ENCODE results near the gene ZNF135.

ZNF135 gene

DNA sequence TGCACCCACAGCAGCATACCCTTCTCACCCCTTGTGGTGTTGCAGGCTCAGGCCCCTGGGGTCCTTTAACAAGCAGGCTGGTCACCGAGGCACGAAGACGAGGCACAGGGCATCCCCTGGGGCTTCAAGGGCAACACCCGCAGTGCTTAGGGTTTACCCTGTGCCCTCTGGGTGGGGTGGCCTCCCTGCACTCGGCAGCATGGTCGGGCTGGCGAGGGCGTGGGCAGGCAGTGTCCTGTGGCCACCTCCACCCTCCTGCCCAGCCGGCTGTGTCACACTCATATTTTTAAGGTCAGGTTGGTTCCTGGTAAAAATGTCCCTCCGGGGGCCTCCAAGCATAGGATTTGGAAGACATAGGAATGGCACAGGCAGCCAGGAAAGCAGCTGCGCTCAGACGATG is 11.4 kb upstream of the ZNF135 start:
- no peak for DNase-seq (ENCODE audit: low read depth)

DNA sequence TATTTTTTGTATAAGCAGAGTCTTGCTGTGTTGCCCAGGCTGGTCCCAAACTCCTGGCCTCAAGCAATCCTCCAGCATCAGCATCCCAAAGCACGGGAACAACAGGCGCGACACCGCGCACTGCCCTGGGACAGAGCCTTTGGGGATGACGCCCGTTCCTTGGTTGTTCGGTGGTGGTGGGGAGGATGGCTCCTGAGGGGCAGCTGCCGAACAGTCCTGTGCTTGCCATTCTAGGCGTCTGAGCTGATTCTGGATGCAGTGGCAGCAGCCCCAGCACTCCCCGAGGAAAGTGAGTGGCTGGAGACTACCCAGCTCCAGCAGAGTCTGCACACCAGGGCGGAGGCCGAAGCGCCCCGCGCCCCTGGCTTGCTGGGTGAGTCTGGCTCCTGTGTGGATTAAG is 6.8 kb upstream of the ZNF135 start:
- DNase-seq (ENCODE audit: low read depth), result no peak

DNA sequence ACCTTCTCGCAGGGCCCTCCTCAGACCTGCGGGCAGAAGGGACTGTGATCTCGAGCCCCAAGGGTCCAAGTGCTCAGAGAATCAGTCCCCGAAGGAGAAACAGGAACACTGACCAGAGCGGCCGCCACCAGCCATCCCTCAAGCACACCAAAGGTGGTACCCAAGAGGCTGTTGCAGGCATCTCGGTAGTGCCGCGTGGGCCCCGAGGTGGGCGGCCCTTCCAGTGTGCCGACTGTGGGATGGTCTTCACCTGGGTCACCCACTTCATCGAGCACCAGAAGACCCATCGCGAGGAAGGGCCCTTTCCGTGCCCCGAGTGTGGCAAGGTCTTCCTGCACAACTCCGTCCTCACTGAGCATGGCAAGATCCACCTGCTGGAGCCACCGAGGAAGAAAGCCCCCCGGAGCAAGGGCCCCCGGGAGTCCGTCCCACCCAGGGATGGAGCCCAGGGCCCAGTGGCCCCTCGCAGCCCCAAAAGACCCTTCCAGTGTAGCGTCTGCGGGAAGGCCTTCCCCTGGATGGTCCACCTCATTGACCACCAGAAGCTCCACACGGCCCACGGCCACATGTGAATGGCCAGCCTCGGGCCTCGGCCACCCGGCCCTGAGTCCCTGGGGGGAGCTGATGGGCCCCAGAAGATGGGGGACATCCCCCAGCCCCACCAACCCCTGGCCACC is 5.5 kb upstream of the ZNF135 start:
- DNase-seq (ENCODE audit: low read depth), result no peak

DNA sequence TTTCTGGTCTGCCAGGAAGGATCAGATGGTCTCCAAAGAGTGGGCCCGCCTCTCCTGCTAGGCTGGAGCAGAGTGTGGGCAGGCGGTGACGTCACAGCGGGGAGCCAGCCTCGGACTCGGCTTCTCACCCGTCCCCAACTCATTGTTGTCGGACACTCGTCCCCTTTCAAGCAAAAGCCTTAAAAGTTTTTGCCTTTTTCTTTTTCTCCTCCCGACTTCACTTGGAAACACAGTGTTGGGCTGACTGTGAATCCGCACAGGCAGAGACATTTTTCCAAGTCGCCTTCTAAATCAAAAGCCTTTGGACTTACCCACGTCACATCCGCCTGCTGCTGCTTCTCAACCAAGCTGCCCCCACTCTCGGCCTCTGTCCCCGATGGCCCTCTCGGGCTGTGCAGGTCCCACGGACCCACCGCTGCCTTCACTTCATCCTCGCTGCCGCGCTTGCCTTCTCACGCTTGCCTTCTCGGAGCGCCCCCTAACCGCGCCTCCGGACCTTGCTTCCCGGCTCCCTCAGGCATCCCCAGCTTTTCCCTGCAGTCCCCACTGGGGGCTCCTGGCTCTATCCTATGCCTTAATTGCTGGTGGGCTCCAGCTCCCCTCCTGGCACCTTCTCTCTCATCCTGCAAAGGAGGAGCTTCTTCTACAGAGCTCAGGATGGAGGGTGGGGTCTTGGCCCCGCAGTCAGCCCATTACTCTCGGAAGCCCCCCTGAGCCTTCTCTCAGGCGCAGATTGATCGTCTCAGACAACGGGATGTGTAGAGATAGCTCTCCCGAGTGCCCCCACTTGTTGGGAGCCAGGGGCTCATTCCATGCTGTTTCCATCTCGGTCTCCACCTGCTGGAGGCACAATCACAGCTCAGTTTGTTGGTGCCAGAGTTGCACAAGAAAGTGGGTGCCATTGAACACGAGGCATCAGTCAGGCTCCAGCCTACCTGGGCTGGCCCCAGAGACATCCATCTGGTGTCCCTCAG is 3.9 kb upstream of the ZNF135 start:
- no peak for DNase-seq (ENCODE audit: low read depth)

- no peak for DNase-seq (ENCODE audit: low read depth)
Measured at GRCh38 chr19:58056261-58056660, 2.8 kb upstream of the ZNF135 start.

- no peak for DNase-seq (ENCODE audit: low read depth)
Measured at GRCh38 chr19:58056861-58057260, 2.2 kb upstream of the ZNF135 start.

- no peak for DNase-seq (ENCODE audit: low read depth)
Measured at GRCh38 chr19:58058467-58058866, 615 bp upstream of the ZNF135 start.

DNA sequence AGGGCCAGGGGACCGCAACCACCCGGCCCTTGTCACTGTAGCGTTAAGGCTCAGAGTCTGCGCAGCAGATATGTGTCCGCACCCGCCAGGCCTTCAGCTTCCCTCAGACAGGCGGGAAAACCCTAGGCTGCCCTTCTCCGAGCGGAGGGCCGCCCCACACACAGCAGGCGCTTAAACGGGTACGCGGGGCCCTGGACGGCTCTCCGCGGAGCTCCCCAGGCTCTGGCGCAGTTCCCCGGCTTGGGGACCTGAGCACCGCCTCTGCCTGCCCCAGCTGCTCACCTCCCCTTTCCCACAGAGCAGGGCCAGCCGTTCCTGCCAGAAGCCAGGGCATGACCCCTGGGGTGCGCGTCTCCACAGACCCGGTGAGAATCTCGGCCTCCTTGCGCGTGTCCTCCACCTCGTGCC is 593 bp downstream of the ZNF135 start:
- no peak for DNase-seq (ENCODE audit: low read depth)

GRCh38 chr19:58060231-58060630 is 1.1 kb downstream of the ZNF135 start:
- DNase-seq (ENCODE audit: low read depth), result no peak

GRCh38 chr19:58063712-58064111 is 4.6 kb downstream of the ZNF135 start:
- DNase-seq (ENCODE audit: low read depth), result no peak

- no peak for DNase-seq (ENCODE audit: low read depth)
Measured at GRCh38 chr19:58067240-58067912, 8.3 kb downstream of the ZNF135 start.

DNA sequence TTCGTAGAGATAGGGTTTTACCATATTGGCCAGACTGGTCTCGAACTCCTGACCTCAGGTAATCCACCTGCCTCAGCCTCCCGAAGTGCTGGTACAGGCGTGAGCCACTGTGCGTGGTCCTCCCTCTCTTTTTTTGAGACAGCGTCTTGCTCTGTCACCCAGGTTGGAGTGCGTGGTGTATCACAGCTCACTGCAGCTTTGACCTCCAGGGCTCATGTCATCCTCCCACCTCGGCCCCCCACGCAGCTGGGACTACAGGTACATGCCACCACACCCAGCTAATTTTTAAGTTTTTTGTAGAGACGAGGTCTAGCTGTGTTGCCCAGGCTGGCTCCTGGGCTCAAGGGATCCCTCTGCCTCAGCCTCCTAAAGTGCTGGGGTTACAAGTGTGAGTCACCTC is 20.7 kb downstream of the ZNF135 start:
- DNase-seq (ENCODE audit: low read depth), result no peak

DNA sequence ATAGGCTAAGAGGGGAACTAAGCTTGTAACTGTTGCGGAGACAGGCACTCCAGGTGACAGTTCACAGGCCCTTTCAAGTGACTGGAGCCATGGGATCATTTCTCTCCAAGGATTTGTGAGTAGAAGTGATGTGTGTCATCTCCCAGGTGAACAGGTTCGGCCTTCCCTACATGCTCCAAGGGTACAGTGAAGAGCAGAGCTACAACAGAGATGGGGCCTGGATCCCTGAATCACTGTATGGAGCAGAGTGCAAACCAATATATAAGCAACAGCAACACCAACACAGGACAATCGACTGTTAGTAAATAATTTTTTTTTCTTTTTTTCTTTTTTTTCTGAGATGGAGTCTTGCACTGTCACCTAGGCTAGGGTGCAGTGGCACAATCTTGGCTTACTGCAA is 23.9 kb downstream of the ZNF135 start:
- no peak for DNase-seq (ENCODE audit: low read depth)

GRCh38 chr19:58084596-58085347 is 25.7 kb downstream of the ZNF135 start:
- DNase-seq (ENCODE audit: low read depth), result no peak

DNA sequence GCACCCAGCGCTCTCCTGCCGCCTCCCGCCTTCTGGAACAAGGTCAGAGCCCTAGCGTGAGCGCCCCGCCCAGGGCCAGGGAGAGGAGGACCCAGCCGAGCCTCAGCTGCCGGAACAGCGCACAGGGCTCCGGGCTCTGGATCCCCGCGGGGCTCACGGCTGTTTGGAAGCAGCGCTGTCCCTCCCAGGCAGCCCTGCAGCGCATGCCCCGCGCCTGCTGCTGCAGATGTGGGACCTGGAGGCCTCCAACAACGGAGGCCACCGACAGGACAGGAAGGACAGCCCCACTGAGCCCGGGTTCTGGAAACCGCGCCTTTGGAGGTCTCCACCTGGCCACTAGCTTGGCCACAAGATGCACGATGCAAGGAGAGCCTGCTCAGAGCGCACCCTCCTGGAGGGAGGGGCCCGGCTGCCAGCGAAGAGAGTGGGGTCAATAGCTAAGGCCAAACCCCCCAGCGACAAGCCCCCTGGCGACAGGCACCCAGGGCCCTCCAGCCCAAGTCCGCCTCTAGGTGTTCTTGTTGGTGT is 26.3 kb downstream of the ZNF135 start:
- DNase-seq (ENCODE audit: low read depth), result no peak

DNA sequence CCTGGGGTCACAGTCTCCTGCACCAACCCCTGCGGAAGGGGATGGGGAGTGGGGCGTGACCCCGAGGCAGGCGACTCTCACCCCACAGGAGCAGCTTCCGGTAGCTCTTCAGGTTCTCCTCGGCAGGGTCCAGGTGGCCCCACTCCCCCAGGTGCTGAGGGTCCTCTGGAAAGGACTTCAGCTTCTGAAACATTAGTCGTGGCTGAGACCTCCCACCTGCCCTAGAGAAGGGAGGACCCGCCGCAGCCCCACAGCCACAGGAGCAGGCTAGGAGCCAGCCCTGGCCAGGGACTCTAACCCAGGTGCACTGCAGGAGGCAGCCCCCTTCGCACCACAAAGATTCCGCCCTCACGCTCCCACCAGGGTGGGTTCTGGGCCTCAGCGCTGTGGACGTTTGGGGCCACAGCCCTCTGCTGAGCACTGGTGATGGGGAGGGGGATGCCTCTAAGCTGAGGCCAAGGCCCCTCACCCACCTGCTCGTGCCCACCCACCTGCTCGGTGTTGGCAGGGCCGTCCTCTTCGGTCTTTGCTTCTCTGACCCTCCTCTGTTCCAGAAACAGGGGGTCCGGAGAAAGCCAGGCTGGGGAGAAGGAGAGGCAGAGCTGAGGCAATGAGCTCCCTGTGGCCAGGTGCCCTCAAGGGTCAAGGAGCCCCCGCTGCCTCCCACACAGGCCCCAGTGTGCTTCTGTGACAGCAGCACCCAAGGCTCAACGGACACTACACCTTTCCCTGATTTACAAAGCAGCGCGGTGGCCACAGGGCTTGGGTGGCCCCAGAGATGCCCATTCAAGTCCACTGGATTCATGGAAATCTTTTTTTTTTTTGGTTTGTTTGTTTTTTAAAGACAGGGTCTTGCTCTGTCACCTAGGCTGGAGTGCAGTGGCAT is 28.0 kb downstream of the ZNF135 start:
- DNase-seq (ENCODE audit: low read depth), result no peak

DNA sequence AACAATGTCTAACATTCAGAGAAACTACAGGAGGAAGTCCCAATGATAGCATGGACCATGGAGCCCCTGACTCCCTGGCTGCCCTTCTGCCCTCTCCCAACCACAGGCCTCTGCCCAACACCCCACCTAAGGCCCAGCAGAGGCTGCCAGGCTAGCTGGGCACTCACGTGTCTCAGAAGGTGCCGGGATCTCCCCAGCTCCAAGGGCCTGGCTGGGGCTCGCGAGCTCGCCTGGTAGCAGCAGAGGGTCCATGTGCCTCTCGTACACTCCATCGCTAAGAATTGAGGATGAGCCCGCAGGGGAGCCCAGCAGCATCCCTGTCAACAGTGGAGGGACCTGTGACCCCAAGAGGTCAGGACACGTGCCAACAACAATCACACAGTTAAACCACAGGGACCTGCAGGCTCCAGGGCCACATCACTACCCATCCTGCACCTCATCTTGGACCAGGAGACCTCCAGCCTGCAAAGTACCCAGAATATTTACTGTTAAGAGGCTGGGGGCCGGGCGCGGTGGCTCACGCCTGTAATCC is 29.5 kb downstream of the ZNF135 start:
- no peak for DNase-seq (ENCODE audit: low read depth)

DNA sequence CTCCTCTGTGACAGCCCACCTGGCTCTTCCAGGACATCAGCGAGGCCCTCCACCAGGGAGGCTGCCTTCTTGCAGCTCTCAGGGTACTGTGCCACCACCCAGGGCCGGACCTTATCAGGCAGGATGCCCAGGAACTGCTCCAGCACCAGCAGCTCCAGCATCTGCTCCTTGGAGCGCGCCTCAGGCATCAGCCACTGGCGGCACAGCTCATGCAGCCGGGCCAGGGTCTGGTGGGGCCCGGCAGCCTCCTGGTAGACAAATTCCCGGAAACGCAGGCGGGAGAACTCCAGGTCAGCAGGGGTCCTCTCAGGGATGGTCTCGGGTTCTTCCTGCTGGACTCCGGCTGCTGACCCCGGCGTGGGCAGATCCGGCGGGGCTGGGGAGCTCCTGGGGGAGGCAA is 30.8 kb downstream of the ZNF135 start:
- DNase-seq (ENCODE audit: low read depth), result no peak

- DNase-seq (ENCODE audit: low read depth), result no peak
Measured at GRCh38 chr19:58091251-58091995, 32.3 kb downstream of the ZNF135 start.

DNA sequence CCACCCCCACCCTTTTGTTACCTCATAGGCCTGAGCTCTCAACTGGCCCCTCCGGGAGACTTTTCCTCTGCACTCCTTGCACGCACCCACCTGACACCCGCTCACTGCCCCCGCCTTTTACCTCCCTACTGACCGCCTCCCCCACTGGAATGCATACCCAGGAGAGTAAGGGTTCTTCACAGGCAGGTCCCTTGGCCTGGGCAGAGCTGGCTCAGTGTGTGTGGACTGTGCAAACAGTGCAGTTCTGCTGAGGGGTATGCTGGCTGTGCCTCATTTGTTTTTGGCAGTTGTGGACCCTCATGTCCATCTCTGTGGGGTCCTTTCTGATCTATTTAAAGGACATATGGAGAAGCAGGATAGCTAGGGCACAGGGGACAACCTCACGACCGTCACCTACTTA is 34.0 kb downstream of the ZNF135 start:
- no peak for DNase-seq (ENCODE audit: low read depth)
